Liver (tissue), 9 donors: ENCODE measurements around the gene OMA1. TPM values are rescaled to one million over a fixed set of nuclear protein-coding genes. Genes with fewer than 3 reads are reported as not detected.

ENCODE experiments used
- DNase-seq: peaks from one replicate; pipeline ENCODE4 v3.0.0-alpha.2; 2017; ENCODE audit warnings: low spot score
- H3K27ac ChIP-seq, 2 donors: one replicate each; pipeline ENCODE4 v1.7.0; 2013; ENCODE audit warnings: inconsistent platforms in 2 of 2, low read length in 2 of 2, control low read depth in 1 of 2, low read depth in 1 of 2, mild to moderate bottlenecking in 1 of 2
- H3K27me3 ChIP-seq, 4 donors: one replicate each; pipeline versions ENCODE4 v1.6.1 to v1.7.0; 2013; ENCODE audit warnings: low read length in 3 of 4, inconsistent platforms in 1 of 4, mild to moderate bottlenecking in 1 of 4, moderate library complexity in 1 of 4; ENCODE audit not compliant: control insufficient read depth in 4 of 4, insufficient read depth in 4 of 4
- H3K36me3 ChIP-seq, 4 donors: one replicate each; pipeline versions ENCODE4 v1.6.1 to v1.7.0; 2013; ENCODE audit warnings: low read length in 3 of 4, mild to moderate bottlenecking in 3 of 4, low read depth in 1 of 4, moderate library complexity in 1 of 4; ENCODE audit not compliant: control insufficient read depth in 4 of 4, insufficient read depth in 3 of 4
- H3K4me1 ChIP-seq, 4 donors: one replicate each; pipeline versions ENCODE4 v1.6.1 to v1.7.0; 2013; ENCODE audit warnings: low read length in 3 of 4, mild to moderate bottlenecking in 3 of 4, moderate library complexity in 1 of 4; ENCODE audit not compliant: control insufficient read depth in 4 of 4, insufficient read depth in 4 of 4
- H3K4me3 ChIP-seq, 3 donors: one replicate each; pipeline versions ENCODE4 v1.6.1 to v1.7.0; 2013; ENCODE audit warnings: low read length in 3 of 3, control low read depth in 1 of 3, low read depth in 1 of 3, mild to moderate bottlenecking in 1 of 3
- H3K9ac ChIP-seq, 2 donors: one replicate each; pipeline ENCODE4 v1.7.0; 2013; ENCODE audit warnings: low read length in 2 of 2, mild to moderate bottlenecking in 2 of 2, moderate library complexity in 2 of 2, control low read depth in 1 of 2, low read depth in 1 of 2
- H3K9me3 ChIP-seq, 4 donors: one replicate each; pipeline versions ENCODE4 v1.6.1 to v1.7.0; 2013; ENCODE audit warnings: low read length in 3 of 4; ENCODE audit not compliant: control insufficient read depth in 4 of 4
- FOXA1 ChIP-seq: IDR thresholded peaks from 2 replicates; pipeline ENCODE4 v1.6.1; 2016; ENCODE audit warnings: antibody characterized with exemption
- FOXA2 ChIP-seq: IDR thresholded peaks from 2 replicates; pipeline ENCODE4 v1.6.1; 2016; ENCODE audit warnings: antibody characterized with exemption
- GABPA ChIP-seq, 2 donors: IDR thresholded peaks in 1 of 2; conservative IDR thresholded peaks in 1 of 2; 2 replicates each; pipeline ENCODE4 v1.6.1; 2016; ENCODE audit warnings: antibody characterized with exemption in 2 of 2, mild to moderate bottlenecking in 1 of 2, moderate library complexity in 1 of 2
- HNF4A ChIP-seq, 2 donors: conservative IDR thresholded peaks; 2 replicates each; pipeline ENCODE4 v1.6.1; 2016; ENCODE audit warnings: antibody characterized with exemption in 2 of 2, mild to moderate bottlenecking in 2 of 2
- HNF4G ChIP-seq: IDR thresholded peaks from 2 replicates; pipeline ENCODE4 v1.6.1; 2016; ENCODE audit warnings: antibody characterized with exemption
- JUND ChIP-seq, 2 donors: IDR thresholded peaks; 2 replicates each; pipeline ENCODE4 v1.6.1; 2016; ENCODE audit warnings: antibody characterized with exemption in 2 of 2
- NR2F2 ChIP-seq: IDR thresholded peaks from 2 replicates; pipeline ENCODE4 v1.6.1; 2016; ENCODE audit warnings: antibody characterized with exemption
- RAD21 ChIP-seq, 2 donors: IDR thresholded peaks; 2 replicates each; pipeline ENCODE4 v1.6.1; 2016; ENCODE audit warnings: antibody characterized with exemption in 2 of 2, mild to moderate bottlenecking in 2 of 2
- RXRA ChIP-seq, 2 donors: IDR thresholded peaks; 2 replicates each; pipeline ENCODE4 v1.6.1; 2017 to 2018; ENCODE audit warnings: antibody characterized with exemption in 2 of 2, mild to moderate bottlenecking in 1 of 2
- TAF1 ChIP-seq: conservative IDR thresholded peaks from 2 replicates; pipeline ENCODE4 v1.6.1; 2016; ENCODE audit warnings: antibody characterized with exemption, mild to moderate bottlenecking
- YY1 ChIP-seq: IDR thresholded peaks from 2 replicates; pipeline ENCODE4 v1.6.1; 2016; ENCODE audit warnings: antibody characterized with exemption, mild to moderate bottlenecking
- WGBS: extraction: QIAGEN DNeasy Blood & Tissue Kit; methylation state at CpG from one replicate; pipeline ENCODE4 v1.1.7; 2013; 5-methylcytosine and 5-hydroxymethylcytosine counted together
- polyA plus RNA-seq, 2 donors: library from polyadenylated mRNA; stranded (reverse) in 1 of 2; unstranded in 1 of 2; fragments of 200-250 nt in 1 of 2; fragments of >200 nt in 1 of 2; fragmentation: Nextera tagmentation in 1 of 2; extraction: Ambion mirVana in 1 of 2; gene quantifications; one replicate each; pipeline versions ENCODE4 v1.2.1 to v1.2.3, GENCODE V29; 2013 to 2015
- total RNA-seq, 2 donors: library from RNA; depleted of rRNA; stranded (reverse); fragments of >200 nt; gene quantifications; one replicate each; pipeline ENCODE4 v1.2.3, GENCODE V29; 2014
- TF ChIP-seq, protein P1 (sequence below): IDR thresholded peaks from 2 replicates; pipeline ENCODE4 v1.6.1; 2016; ENCODE audit warnings: antibody characterized with exemption
- TF ChIP-seq, protein P2 (sequence below): IDR thresholded peaks from 2 replicates; pipeline ENCODE4 v1.6.1; 2016; ENCODE audit warnings: antibody characterized with exemption, mild to moderate bottlenecking
- TF ChIP-seq, protein P3 (sequence below): IDR thresholded peaks from 2 replicates; pipeline ENCODE4 v1.6.1; 2016; ENCODE audit warnings: antibody characterized with exemption
- TF ChIP-seq, protein P4 (sequence below): fragments of 150-350 bp; IDR thresholded peaks from 2 replicates; pipeline ENCODE4 v1.5.1; 2017; ENCODE audit warnings: improper control_type of control experiment, low read depth, low read length; ENCODE audit not compliant: missing input control
- donor health status: healthy.
- donor health status: healthy.
- donor health status: healthy.
- donor health status: healthy.
- donor health status: healthy.

OMA1 gene
- total and polyA plus RNA-seq, 4 donors: 9.1 to 31.0 (median 16.1) TPM

DNA sequence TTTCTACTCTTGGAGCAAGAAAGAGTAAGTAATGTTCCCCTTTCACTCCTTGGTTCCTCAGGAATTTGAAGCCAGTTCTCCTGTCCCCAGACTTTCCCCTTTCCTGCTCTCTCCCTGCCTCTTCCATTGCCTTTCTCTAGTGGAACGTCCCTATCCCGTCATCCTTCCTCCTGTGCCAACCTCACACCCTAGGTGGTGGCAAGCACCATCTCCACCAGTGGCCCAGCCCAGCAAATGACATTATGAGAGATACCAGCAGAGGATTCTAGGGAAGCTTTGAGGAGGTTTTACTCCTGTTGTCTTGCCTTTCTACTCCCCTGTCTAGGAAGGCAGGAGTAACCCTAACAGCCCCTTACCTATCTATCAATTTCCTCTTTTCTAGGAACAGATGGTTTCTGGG, 38.6 kb upstream of the OMA1 start:
- no peak for DNase-seq
- Histone ChIP-seq H3K4me3 (no peak overlapping the region), H3K9me3 (no peaks in the 10 kb centered on the region), H3K4me1 (no peaks in the 10 kb centered on the region), H3K27ac (no peak overlapping the region), H3K9ac (no peak overlapping the region), H3K36me3 (no peaks in the 10 kb centered on the region), H3K27me3 (peaks cover 0 to 13% (median 1%) of the 10 kb centered on the region in 4 donors)
- TF ChIP-seq TAF1 (no peak), HNF4G (no peak), NR2F2 (no peak), RXRA (IDR thresholded peaks at IDR 0.05) (no peak), RAD21 (IDR thresholded peaks at IDR 0.05) (no peak), FOXA2 (no peak), JUND (IDR thresholded peaks at IDR 0.05) (no peak), GABPA (IDR thresholded peaks at IDR 0.05 in 1 of 2, conservative IDR thresholded peaks at IDR 0.05 in 1 of 2) (no peak), HNF4A (conservative IDR thresholded peaks at IDR 0.05) (no peak), YY1 (no peak)
- TF ChIP-seq, protein P1, sequence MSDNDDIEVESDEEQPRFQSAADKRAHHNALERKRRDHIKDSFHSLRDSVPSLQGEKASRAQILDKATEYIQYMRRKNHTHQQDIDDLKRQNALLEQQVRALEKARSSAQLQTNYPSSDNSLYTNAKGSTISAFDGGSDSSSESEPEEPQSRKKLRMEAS: no peak
- TF ChIP-seq, protein P2, sequence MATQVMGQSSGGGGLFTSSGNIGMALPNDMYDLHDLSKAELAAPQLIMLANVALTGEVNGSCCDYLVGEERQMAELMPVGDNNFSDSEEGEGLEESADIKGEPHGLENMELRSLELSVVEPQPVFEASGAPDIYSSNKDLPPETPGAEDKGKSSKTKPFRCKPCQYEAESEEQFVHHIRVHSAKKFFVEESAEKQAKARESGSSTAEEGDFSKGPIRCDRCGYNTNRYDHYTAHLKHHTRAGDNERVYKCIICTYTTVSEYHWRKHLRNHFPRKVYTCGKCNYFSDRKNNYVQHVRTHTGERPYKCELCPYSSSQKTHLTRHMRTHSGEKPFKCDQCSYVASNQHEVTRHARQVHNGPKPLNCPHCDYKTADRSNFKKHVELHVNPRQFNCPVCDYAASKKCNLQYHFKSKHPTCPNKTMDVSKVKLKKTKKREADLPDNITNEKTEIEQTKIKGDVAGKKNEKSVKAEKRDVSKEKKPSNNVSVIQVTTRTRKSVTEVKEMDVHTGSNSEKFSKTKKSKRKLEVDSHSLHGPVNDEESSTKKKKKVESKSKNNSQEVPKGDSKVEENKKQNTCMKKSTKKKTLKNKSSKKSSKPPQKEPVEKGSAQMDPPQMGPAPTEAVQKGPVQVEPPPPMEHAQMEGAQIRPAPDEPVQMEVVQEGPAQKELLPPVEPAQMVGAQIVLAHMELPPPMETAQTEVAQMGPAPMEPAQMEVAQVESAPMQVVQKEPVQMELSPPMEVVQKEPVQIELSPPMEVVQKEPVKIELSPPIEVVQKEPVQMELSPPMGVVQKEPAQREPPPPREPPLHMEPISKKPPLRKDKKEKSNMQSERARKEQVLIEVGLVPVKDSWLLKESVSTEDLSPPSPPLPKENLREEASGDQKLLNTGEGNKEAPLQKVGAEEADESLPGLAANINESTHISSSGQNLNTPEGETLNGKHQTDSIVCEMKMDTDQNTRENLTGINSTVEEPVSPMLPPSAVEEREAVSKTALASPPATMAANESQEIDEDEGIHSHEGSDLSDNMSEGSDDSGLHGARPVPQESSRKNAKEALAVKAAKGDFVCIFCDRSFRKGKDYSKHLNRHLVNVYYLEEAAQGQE: no peak
- 38% methylated on average over 2 of the region's 2 CpGs for WGBS

DNA sequence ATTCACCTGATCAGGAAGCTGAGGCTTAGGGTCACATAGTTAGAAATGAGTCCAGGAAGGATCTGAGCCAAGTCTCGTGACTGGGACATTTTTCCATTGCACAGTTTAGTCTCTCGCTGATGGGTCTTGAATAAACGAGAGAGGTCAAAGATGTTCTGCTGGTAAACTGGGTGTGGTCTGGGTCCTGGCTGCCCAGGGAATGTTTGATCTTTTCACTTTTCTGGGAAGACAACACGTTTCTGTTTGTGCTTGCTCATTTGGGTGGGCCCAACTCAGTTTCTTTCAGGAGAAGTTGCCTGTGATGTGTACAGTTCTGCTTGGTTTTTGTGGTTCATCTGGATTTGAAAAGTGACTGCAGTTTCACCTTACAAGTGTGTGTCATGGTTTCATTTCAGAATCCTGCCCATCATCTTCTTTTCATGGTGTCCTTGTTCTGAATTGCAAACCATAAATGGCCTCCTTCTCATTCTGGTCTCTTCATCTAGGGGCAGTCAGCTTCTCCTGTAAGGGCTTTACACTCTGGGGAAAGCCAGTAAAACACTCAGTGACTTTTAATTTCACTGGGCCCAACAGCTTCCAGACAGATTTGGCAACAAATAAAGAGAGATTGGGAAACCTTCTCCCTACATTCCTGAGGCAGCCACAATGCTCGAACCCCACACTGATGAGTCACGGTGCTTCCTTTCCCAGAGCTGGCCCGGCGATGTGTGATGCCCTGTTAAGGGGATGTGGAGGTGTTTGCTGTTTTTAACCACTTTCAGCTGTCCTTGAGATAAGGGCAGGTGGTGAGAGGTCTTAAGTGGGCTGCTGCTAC, 37.8 kb upstream of the OMA1 start:
- DNase-seq: no peak
- Histone ChIP-seq H3K27me3 (peaks cover 0 to 13% (median 1%) of the 10 kb centered on the region in 4 donors), H3K9me3 (no peaks in the 10 kb centered on the region), H3K4me1 (no peaks in the 10 kb centered on the region), H3K27ac (no peak overlapping the region), H3K36me3 (no peaks in the 10 kb centered on the region), H3K9ac (no peak overlapping the region), H3K4me3 (no peak overlapping the region)
- TF ChIP-seq FOXA1 (no peak), YY1 (no peak), FOXA2 (no peak), GABPA (IDR thresholded peaks at IDR 0.05 in 1 of 2, conservative IDR thresholded peaks at IDR 0.05 in 1 of 2) (no peak), HNF4G (no peak), TAF1 (no peak), JUND (IDR thresholded peaks at IDR 0.05) (peak in 1 of 2 donors; percentile 39)
- TF ChIP-seq, protein P3, sequence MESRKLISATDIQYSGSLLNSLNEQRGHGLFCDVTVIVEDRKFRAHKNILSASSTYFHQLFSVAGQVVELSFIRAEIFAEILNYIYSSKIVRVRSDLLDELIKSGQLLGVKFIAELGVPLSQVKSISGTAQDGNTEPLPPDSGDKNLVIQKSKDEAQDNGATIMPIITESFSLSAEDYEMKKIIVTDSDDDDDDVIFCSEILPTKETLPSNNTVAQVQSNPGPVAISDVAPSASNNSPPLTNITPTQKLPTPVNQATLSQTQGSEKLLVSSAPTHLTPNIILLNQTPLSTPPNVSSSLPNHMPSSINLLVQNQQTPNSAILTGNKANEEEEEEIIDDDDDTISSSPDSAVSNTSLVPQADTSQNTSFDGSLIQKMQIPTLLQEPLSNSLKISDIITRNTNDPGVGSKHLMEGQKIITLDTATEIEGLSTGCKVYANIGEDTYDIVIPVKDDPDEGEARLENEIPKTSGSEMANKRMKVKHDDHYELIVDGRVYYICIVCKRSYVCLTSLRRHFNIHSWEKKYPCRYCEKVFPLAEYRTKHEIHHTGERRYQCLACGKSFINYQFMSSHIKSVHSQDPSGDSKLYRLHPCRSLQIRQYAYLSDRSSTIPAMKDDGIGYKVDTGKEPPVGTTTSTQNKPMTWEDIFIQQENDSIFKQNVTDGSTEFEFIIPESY: no peak
- TF ChIP-seq, protein P4, sequence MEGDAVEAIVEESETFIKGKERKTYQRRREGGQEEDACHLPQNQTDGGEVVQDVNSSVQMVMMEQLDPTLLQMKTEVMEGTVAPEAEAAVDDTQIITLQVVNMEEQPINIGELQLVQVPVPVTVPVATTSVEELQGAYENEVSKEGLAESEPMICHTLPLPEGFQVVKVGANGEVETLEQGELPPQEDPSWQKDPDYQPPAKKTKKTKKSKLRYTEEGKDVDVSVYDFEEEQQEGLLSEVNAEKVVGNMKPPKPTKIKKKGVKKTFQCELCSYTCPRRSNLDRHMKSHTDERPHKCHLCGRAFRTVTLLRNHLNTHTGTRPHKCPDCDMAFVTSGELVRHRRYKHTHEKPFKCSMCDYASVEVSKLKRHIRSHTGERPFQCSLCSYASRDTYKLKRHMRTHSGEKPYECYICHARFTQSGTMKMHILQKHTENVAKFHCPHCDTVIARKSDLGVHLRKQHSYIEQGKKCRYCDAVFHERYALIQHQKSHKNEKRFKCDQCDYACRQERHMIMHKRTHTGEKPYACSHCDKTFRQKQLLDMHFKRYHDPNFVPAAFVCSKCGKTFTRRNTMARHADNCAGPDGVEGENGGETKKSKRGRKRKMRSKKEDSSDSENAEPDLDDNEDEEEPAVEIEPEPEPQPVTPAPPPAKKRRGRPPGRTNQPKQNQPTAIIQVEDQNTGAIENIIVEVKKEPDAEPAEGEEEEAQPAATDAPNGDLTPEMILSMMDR: no peak
- 21% methylated on average over 8 of the region's 8 CpGs for WGBS
